NCI-H82 (cell line): Measurements from ENCODE around the gene RTKN2.

ENCODE experiments used
- DNase-seq: peaks from one replicate; lab custom pipeline; 2025; lab: John Stamatoyannopoulos, UW

The RTKN2 gene

GRCh38 chr10:62175251-62175650 lies 93.4 kb downstream of the RTKN2 start:
- no peak for DNase-seq

GRCh38 chr10:62172465-62172864 lies 96.2 kb downstream of the RTKN2 start:
- DNase-seq = no peak

GRCh38 chr10:62171791-62172190 lies 96.9 kb downstream of the RTKN2 start:
- no peak for DNase-seq

- DNase-seq = no peak
These were observed 97.9 kb downstream of the RTKN2 start for GRCh38 chr10:62170732-62171131.

- no peak for DNase-seq
These were observed 102.1 kb downstream of the RTKN2 start for GRCh38 chr10:62166331-62167131.

- no peak for DNase-seq
These were observed 102.8 kb downstream of the RTKN2 start for GRCh38 chr10:62165803-62166202.

- no peak for DNase-seq
These were observed 105.6 kb downstream of the RTKN2 start for GRCh38 chr10:62163024-62163423.

GRCh38 chr10:62162261-62162981 lies 106.2 kb downstream of the RTKN2 start:
- no peak for DNase-seq

- no peak for DNase-seq
These were observed 109.3 kb downstream of the RTKN2 start for GRCh38 chr10:62159351-62159750.

- no peak for DNase-seq
These were observed 111.0 kb downstream of the RTKN2 start for GRCh38 chr10:62157601-62158000.

GRCh38 chr10:62155054-62155680 lies 113.5 kb downstream of the RTKN2 start:
- no peak for DNase-seq

- no peak for DNase-seq
These were observed 114.4 kb downstream of the RTKN2 start for GRCh38 chr10:62154231-62154630.

GRCh38 chr10:62153191-62153590 lies 115.5 kb downstream of the RTKN2 start:
- no peak for DNase-seq

- DNase-seq = no peak
These were observed 119.0 kb downstream of the RTKN2 start for GRCh38 chr10:62149621-62150020.

- no peak for DNase-seq
These were observed 120.5 kb downstream of the RTKN2 start for GRCh38 chr10:62148155-62148554.

GRCh38 chr10:62147425-62147824 lies 121.2 kb downstream of the RTKN2 start:
- no peak for DNase-seq

- DNase-seq = no peak
These were observed 131.7 kb downstream of the RTKN2 start for GRCh38 chr10:62136931-62137330.

GRCh38 chr10:62133618-62134017 lies 135.0 kb downstream of the RTKN2 start:
- no peak for DNase-seq
